HEK293 (cell line): ENCODE measurements around the gene CHST8.

Source experiments
- CTCF ChIA-PET: fragments of 350-600 bp; formaldehyde crosslinking; extraction: SDS; loops from one replicate; lab custom pipeline; 2021; ENCODE audit warnings: antibody characterized with exemption; lab: Yijun Ruan, JAX
- POLR2A ChIA-PET: fragments of 300-600 bp; formaldehyde crosslinking; extraction: SDS; loops from one replicate; lab custom pipeline; 2020; ENCODE audit warnings: antibody characterized with exemption, inconsistent platforms; lab: Yijun Ruan, JAX
- H3K27ac ChIP-seq: fragments of 200-500 bp; sonication (Bioruptor generic); 2 replicates; pipeline ENCODE4 v1.5.1; 2014; ENCODE audit warnings: low read depth, low read length, control low read depth, inconsistent platforms; ENCODE audit errors: extremely low read depth
- H3K36me3 ChIP-seq, 2 experiments: fragments of 200-500 bp in 1 of 2; sonication (Bioruptor generic) in 1 of 2; 1 replicate in 1 of 2; 2 replicates in 1 of 2; pipeline ENCODE4 v1.5.1; 2014 to 2017; ENCODE audit warnings: inconsistent platforms in 2 of 2, low read length in 2 of 2; ENCODE audit not compliant: control insufficient read depth in 2 of 2, insufficient read depth in 1 of 2
- H3K4me1 ChIP-seq: fragments of 200-500 bp; sonication (Bioruptor generic); 2 replicates; pipeline ENCODE4 v1.5.1; 2014; ENCODE audit warnings: mild to moderate bottlenecking, low read length, inconsistent platforms; ENCODE audit not compliant: control insufficient read depth, insufficient read depth
- H3K4me3 ChIP-seq: 2 replicates; pipeline ENCODE4 v1.5.1; 2011; ENCODE audit warnings: low read depth, mild to moderate bottlenecking, control low read depth, low read length, moderate library complexity
- H3K9me3 ChIP-seq: fragments of 200-500 bp; sonication (Bioruptor generic); 2 replicates; pipeline ENCODE4 v1.5.1; 2014; ENCODE audit warnings: low read depth, low read length, inconsistent platforms; ENCODE audit not compliant: control insufficient read depth, insufficient read depth
- EGR2 ChIP-seq: fragments of 450-650 bp; formaldehyde crosslinking; IDR thresholded peaks from 2 replicates; pipeline ENCODE4 v1.5.1; 2016; ENCODE audit warnings: low read depth, missing biosample characterization, missing genetic modification characterization
- GLIS1 ChIP-seq: fragments of 450-650 bp; formaldehyde crosslinking; IDR thresholded peaks from 2 replicates; pipeline ENCODE4 v1.5.1; 2016; ENCODE audit warnings: missing biosample characterization, missing genetic modification characterization
- IKZF3 ChIP-seq: fragments of 450-650 bp; IDR thresholded peaks from 2 replicates; pipeline ENCODE4 v1.5.0; 2018; ENCODE audit warnings: missing biosample characterization, mild to moderate bottlenecking, missing genetic modification characterization, moderate library complexity
- KLF7 ChIP-seq: fragments of 450-650 bp; formaldehyde crosslinking; IDR thresholded peaks from 2 replicates; pipeline ENCODE4 v1.5.1; 2016; ENCODE audit warnings: missing biosample characterization, missing genetic modification characterization, borderline replicate concordance
- SCRT2 ChIP-seq: fragments of 450-650 bp; formaldehyde crosslinking; IDR thresholded peaks from 2 replicates; pipeline ENCODE4 v1.5.1; 2016; ENCODE audit warnings: missing biosample characterization, missing genetic modification characterization
- WT1 ChIP-seq: fragments of 450-650 bp; formaldehyde crosslinking; IDR thresholded peaks from 2 replicates; pipeline ENCODE4 v1.5.1; 2016; ENCODE audit warnings: missing biosample characterization, missing genetic modification characterization
- ZFHX2 ChIP-seq: fragments of 450-650 bp; formaldehyde crosslinking; conservative IDR thresholded peaks from 2 replicates; pipeline ENCODE4 v1.5.1; 2016; ENCODE audit warnings: missing biosample characterization, missing genetic modification characterization
- ZIC2 ChIP-seq: fragments of 450-650 bp; formaldehyde crosslinking; IDR thresholded peaks from 2 replicates; pipeline ENCODE4 v1.5.1; 2016; ENCODE audit warnings: missing biosample characterization, missing genetic modification characterization
- ZNF133 ChIP-seq: fragments of 450-650 bp; formaldehyde crosslinking; IDR thresholded peaks from 2 replicates; pipeline ENCODE4 v1.5.1; 2016; ENCODE audit warnings: missing biosample characterization, missing genetic modification characterization
- ZNF140 ChIP-seq: fragments of 450-650 bp; formaldehyde crosslinking; IDR thresholded peaks from 2 replicates; pipeline ENCODE4 v1.5.1; 2016; ENCODE audit warnings: missing biosample characterization, missing genetic modification characterization
- ZNF366 ChIP-seq: fragments of 450-650 bp; formaldehyde crosslinking; conservative IDR thresholded peaks from 2 replicates; pipeline ENCODE4 v1.5.1; 2016; ENCODE audit warnings: missing biosample characterization, missing genetic modification characterization
- ZNF521 ChIP-seq: fragments of 450-650 bp; formaldehyde crosslinking; IDR thresholded peaks from 2 replicates; pipeline ENCODE4 v1.5.1; 2017; ENCODE audit warnings: missing biosample characterization, mild to moderate bottlenecking, missing genetic modification characterization
- ZNF548 ChIP-seq: fragments of 450-650 bp; formaldehyde crosslinking; IDR thresholded peaks from 2 replicates; pipeline ENCODE4 v1.5.1; 2016; ENCODE audit warnings: missing biosample characterization, missing genetic modification characterization
- ZNF626 ChIP-seq: fragments of 450-650 bp; sonication (Bioruptor Pico); formaldehyde crosslinking; IDR thresholded peaks from 2 replicates; pipeline ENCODE4 v1.5.1; 2018; ENCODE audit warnings: missing biosample characterization, missing genetic modification characterization, inconsistent platforms
- ZNF654 ChIP-seq: fragments of 450-650 bp; formaldehyde crosslinking; IDR thresholded peaks from 2 replicates; pipeline ENCODE4 v1.5.1; 2016; ENCODE audit warnings: low read depth, missing biosample characterization, missing genetic modification characterization
- ZNF664 ChIP-seq: fragments of 450-650 bp; formaldehyde crosslinking; IDR thresholded peaks from 2 replicates; pipeline ENCODE4 v1.5.1; 2016; ENCODE audit warnings: missing biosample characterization, missing genetic modification characterization
- ZNF747 ChIP-seq: fragments of 450-650 bp; formaldehyde crosslinking; IDR thresholded peaks from 2 replicates; pipeline ENCODE4 v1.5.1; 2016; ENCODE audit warnings: missing biosample characterization, missing genetic modification characterization
- ZNF768 ChIP-seq: fragments of 450-650 bp; formaldehyde crosslinking; IDR thresholded peaks from 2 replicates; pipeline ENCODE4 v1.5.1; 2018; ENCODE audit warnings: missing biosample characterization, mild to moderate bottlenecking, missing genetic modification characterization
- ZSCAN16 ChIP-seq: fragments of 450-650 bp; formaldehyde crosslinking; IDR thresholded peaks from 2 replicates; pipeline ENCODE4 v1.5.1; 2016; ENCODE audit warnings: missing biosample characterization, missing genetic modification characterization
- TF ChIP-seq, protein P1 (sequence below): fragments of 450-650 bp; formaldehyde crosslinking; IDR thresholded peaks from 2 replicates; pipeline ENCODE4 v1.5.1; 2016; ENCODE audit warnings: missing biosample characterization, missing genetic modification characterization
- TF ChIP-seq, protein P2 (sequence below): fragments of 450-650 bp; formaldehyde crosslinking; IDR thresholded peaks from 2 replicates; pipeline ENCODE4 v1.5.1; 2016; ENCODE audit warnings: missing biosample characterization, missing genetic modification characterization, low read depth

Gene CHST8

DNA sequence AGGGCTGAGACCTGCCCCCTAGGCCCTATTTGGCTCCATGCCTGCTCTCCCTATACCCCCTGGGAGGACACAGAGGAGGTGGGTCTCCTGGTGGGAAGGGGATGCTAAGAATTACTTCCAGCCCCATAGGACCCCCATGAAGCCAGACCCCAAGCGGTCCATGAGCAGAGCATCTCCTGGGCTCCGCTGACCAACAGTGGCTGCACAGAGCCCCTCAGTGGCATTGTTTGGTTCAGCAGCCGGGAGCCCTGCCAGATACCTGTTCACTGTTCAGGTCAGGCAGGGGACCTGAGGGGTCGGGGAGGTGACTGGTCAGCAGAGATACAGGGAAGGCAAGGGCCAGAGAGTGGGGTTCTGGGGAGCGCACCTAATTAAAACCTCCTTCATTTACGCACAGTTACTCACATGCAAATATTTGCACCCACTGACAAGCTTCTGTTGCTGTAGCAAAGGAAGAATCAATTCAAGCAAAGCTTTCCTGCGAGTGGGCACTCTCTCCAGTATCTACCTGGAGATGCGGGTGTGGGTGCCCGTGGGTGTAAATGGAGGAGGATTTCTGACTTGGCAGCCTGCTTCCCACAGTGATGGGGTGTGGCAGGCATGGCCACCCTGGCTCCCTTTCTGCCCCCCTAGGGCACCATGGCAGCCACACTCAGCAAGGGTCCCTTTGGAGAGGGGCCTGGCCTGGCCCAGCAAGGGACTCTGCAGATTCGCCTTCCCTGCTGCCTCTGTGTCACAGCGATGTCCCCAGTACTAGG lies 83.5 kb downstream of the CHST8 start:
- ChIA-PET CTCF (interaction anchor here (0.6 to 1.6 kb wide), 9 partner anchors 21 to 862 kb away, joined by 3 to 6 read pairs (median 3); no protein-coding TSS in a partner anchor), POLR2A (no interaction called here)
- Histone ChIP-seq H3K9me3 (peaks cover 5% of the 10 kb centered on the region), H3K4me3 (no peak overlapping the region), H3K36me3 (no peaks in the 10 kb centered on the region), H3K27ac (no peak overlapping the region), H3K4me1 (no peaks in the 10 kb centered on the region)
- no peak for TF ChIP-seq IKZF3 (tag by site-specific recombination)
- TF ChIP-seq, protein P1, sequence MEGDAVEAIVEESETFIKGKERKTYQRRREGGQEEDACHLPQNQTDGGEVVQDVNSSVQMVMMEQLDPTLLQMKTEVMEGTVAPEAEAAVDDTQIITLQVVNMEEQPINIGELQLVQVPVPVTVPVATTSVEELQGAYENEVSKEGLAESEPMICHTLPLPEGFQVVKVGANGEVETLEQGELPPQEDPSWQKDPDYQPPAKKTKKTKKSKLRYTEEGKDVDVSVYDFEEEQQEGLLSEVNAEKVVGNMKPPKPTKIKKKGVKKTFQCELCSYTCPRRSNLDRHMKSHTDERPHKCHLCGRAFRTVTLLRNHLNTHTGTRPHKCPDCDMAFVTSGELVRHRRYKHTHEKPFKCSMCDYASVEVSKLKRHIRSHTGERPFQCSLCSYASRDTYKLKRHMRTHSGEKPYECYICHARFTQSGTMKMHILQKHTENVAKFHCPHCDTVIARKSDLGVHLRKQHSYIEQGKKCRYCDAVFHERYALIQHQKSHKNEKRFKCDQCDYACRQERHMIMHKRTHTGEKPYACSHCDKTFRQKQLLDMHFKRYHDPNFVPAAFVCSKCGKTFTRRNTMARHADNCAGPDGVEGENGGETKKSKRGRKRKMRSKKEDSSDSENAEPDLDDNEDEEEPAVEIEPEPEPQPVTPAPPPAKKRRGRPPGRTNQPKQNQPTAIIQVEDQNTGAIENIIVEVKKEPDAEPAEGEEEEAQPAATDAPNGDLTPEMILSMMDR (tag by site-specific recombination) = peak; percentile 35
- TF ChIP-seq ZNF654 (tag by site-specific recombination) = peak; percentile 23; the same call in 1 of the 2 replicates
- peak; percentile 85 for TF ChIP-seq ZIC2 (tag by site-specific recombination)
- no peak for TF ChIP-seq ZNF548 (tag by site-specific recombination)
- TF ChIP-seq ZFHX2 (tag by site-specific recombination) = peak; percentile 53
- TF ChIP-seq ZNF521 = no peak
- TF ChIP-seq EGR2 (tag by site-specific recombination) = peak; percentile 59
- TF ChIP-seq GLIS1 (tag by site-specific recombination) = peak; percentile 97

DNA sequence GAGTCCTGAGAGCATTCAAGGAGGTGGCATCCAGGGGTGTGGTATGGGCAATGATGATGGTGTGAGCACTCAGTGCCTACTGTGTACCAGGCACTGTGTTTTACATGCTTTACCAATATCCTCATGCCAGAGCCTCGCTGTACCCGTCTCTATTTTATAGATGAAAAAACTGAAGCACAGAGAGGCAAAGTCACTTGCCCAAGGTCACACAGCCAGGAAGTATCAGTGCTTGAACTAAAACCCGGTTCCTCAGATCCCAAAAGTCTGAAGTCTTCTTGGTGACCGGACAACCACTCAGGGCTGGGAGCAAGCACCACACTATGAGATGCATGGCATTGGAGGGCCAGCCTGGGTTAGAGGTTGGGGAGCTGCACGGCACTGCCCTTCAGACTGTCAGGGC lies 84.1 kb downstream of the CHST8 start:
- CTCF ChIA-PET = interaction anchor here (1.0 to 1.3 kb wide), 3 partner anchors 275 to 471 kb away, joined by 3 to 5 read pairs (median 3); no protein-coding TSS in a partner anchor
- H3K9me3 ChIP-seq = peaks cover 6% of the 10 kb centered on the region
- H3K27ac ChIP-seq = no peak overlapping the region
- POLR2A ChIA-PET = no interaction called here
- no peaks in the 10 kb centered on the region for H3K4me1 ChIP-seq
- H3K36me3 ChIP-seq = no peaks in the 10 kb centered on the region
- no peak overlapping the region for H3K4me3 ChIP-seq
- TF ChIP-seq ZSCAN16 (tag by site-specific recombination) (no peak), ZNF768 (tag by site-specific recombination) (peak; percentile 86)
- TF ChIP-seq, all 188 proteins: peak for 1

DNA sequence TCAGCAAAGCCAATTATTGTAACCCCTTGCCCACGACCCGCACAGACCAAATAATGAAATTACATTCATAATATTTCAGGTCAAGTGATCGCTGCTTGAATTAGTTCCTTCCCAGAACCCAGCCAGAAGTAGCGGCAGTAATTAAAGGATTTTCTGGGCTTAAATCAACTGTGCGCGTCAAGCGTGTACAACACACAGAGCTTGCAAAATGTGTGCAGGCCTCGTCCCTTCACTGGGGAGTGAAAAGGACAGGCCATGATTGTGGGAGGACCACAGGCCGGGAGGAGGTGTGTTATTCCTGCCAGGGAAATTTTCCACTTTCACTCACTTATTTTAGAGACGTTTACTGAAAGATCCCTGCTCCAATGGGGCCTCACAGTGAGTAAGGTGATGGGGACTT lies 84.9 kb downstream of the CHST8 start:
- no peak overlapping the region for H3K4me3 ChIP-seq
- H3K27ac ChIP-seq = no peak overlapping the region
- H3K9me3 ChIP-seq = peaks cover 6% of the 10 kb centered on the region
- ChIA-PET CTCF (interaction anchor here (0.7 to 1.4 kb wide), 2 partner anchors 9 to 524 kb away, joined by 4 to 7 read pairs; no protein-coding TSS in a partner anchor), POLR2A (no interaction called here)
- no peaks in the 10 kb centered on the region for H3K4me1 ChIP-seq
- H3K36me3 ChIP-seq = no peaks in the 10 kb centered on the region
- no peak for TF ChIP-seq KLF7
- no peak for TF ChIP-seq ZNF664 (tag by site-specific recombination)
- no peak for TF ChIP-seq ZNF366 (tag by site-specific recombination)
- no peak for TF ChIP-seq ZNF747 (tag by site-specific recombination)
- no peak for TF ChIP-seq ZNF140
- TF ChIP-seq, protein P2, sequence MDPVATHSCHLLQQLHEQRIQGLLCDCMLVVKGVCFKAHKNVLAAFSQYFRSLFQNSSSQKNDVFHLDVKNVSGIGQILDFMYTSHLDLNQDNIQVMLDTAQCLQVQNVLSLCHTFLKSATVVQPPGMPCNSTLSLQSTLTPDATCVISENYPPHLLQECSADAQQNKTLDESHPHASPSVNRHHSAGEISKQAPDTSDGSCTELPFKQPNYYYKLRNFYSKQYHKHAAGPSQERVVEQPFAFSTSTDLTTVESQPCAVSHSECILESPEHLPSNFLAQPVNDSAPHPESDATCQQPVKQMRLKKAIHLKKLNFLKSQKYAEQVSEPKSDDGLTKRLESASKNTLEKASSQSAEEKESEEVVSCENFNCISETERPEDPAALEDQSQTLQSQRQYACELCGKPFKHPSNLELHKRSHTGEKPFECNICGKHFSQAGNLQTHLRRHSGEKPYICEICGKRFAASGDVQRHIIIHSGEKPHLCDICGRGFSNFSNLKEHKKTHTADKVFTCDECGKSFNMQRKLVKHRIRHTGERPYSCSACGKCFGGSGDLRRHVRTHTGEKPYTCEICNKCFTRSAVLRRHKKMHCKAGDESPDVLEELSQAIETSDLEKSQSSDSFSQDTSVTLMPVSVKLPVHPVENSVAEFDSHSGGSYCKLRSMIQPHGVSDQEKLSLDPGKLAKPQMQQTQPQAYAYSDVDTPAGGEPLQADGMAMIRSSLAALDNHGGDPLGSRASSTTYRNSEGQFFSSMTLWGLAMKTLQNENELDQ (tag by site-specific recombination) = no peak
- no peak for TF ChIP-seq ZNF133 (tag by site-specific recombination)
- TF ChIP-seq WT1 (tag by site-specific recombination) = no peak
- TF ChIP-seq ZNF626 = no peak
- TF ChIP-seq SCRT2 (tag by site-specific recombination) = no peak
